ENCODE data around the gene ZNF296. TPM values are rescaled to one million over a fixed set of nuclear protein-coding genes. Genes with fewer than 3 reads are reported as not detected.

ZNF296 gene
- total and polyA plus RNA-seq, 2 of the 13 experiments (the other 11 are each of a cell fraction or from before 2014, with no cell fraction given) = 0.26 to 0.62 TPM

GRCh38 chr19:45079063-45079910 lies 3.0 kb upstream of the ZNF296 start, which contains the start of gene GEMIN7 (continued):
- TF ChIP-seq PHB2 (IDR thresholded peaks at IDR 0.05; ENCODE audit: partially characterized antibody) (no peak), RAD51 (IDR thresholded peaks at IDR 0.05; ENCODE audit: borderline replicate concordance) (no peak), ATF1 (CRISPR knock-in tag; IDR thresholded peaks at IDR 0.05) (no peak), KMT2B (CRISPR knock-in tag; IDR thresholded peaks at IDR 0.05) (peak; percentile 81), ISX (CRISPR knock-in tag; conservative IDR thresholded peaks at IDR 0.05) (0 out of 2 replicates have a peak, but pooled peaks have one; percentile 73), ARID5B (CRISPR knock-in tag; IDR thresholded peaks at IDR 0.05) (peak; percentile 19), NFIC (IDR thresholded peaks at IDR 0.05; ENCODE audit: low read length) (no peak), CREB3 (CRISPR knock-in tag; IDR thresholded peaks at IDR 0.05) (peak; percentile 96), ZNF607 (CRISPR knock-in tag; IDR thresholded peaks at IDR 0.05; ENCODE audit: borderline replicate concordance) (peak; percentile 93), FOXK1 (CRISPR knock-in tag; IDR thresholded peaks at IDR 0.05; ENCODE audit: borderline replicate concordance, low read depth) (peak; percentile 48; the same call in 1 of the 2 replicates), ZNF710 (CRISPR knock-in tag; IDR thresholded peaks at IDR 0.05; ENCODE audit: borderline replicate concordance) (no peak; the same call in 1 of the 2 replicates), PLSCR1 (CRISPR knock-in tag; IDR thresholded peaks at IDR 0.05; ENCODE audit: borderline replicate concordance) (no peak), LCORL (IDR thresholded peaks at IDR 0.05) (no peak), LCORL (CRISPR knock-in tag; IDR thresholded peaks at IDR 0.05) (peak; percentile 62; the same call in 1 of the 2 replicates), ZNF3 (CRISPR knock-in tag; IDR thresholded peaks at IDR 0.05) (no peak), PRMT3 (CRISPR knock-in tag; IDR thresholded peaks at IDR 0.05; ENCODE audit: borderline replicate concordance, low read depth) (no peak), ERF (CRISPR knock-in tag; IDR thresholded peaks at IDR 0.05) (peak; percentile 93), TEAD2 (CRISPR knock-in tag; IDR thresholded peaks at IDR 0.05) (0 out of 2 replicates have a peak, but pooled peaks have one; percentile 54), ZNF281 (CRISPR knock-in tag; IDR thresholded peaks at IDR 0.05; ENCODE audit: borderline replicate concordance) (peak; percentile 93)
